Gastrocnemius medialis (tissue), 4 donors: ENCODE data around the gene ADGRL3. TPM values are rescaled to one million over a fixed set of nuclear protein-coding genes. Genes with fewer than 3 reads are reported as not detected.

Source experiments
- ATAC-seq, 2 donors: fragments of 150-250 bp; one replicate each; pipeline ENCODE4 v1.9.1; 2016
- DNase-seq, 2 donors: peaks; one replicate each; pipeline ENCODE4 v3.0.0-alpha.2; 2019
- H3K27ac ChIP-seq, 4 donors: fragments of 200-600 bp; sonication (generic); 1 replicate in 1 of 4; 2 replicates in 3 of 4; pipeline ENCODE4 v1.5.1; 2016 to 2018; ENCODE audit warnings: mild to moderate bottlenecking in 2 of 4, moderate library complexity in 1 of 4
- H3K27me3 ChIP-seq, 3 donors: fragments of 200-600 bp; sonication (generic) in 2 of 3; 1 replicate in 1 of 3; 2 replicates in 2 of 3; pipeline versions ENCODE4 v1.5.1 to v1.6.0; 2016 to 2019; ENCODE audit warnings: mild to moderate bottlenecking in 1 of 3, moderate library complexity in 1 of 3
- H3K36me3 ChIP-seq, 2 donors: fragments of 200-600 bp; sonication (generic) in 1 of 2; one replicate each; pipeline ENCODE4 v1.5.1; 2017 to 2018
- H3K4me1 ChIP-seq, 2 donors: fragments of 200-600 bp; sonication (generic) in 1 of 2; one replicate each; pipeline ENCODE4 v1.5.1; 2016 to 2017; ENCODE audit warnings: mild to moderate bottlenecking in 2 of 2
- H3K4me3 ChIP-seq, 4 donors: fragments of 200-600 bp; sonication (generic) in 3 of 4; 1 replicate in 1 of 4; 2 replicates in 3 of 4; pipeline ENCODE4 v1.5.1; 2016 to 2019; ENCODE audit warnings: mild to moderate bottlenecking in 2 of 4
- H3K9me3 ChIP-seq, 3 donors: fragments of 200-600 bp; sonication (generic) in 2 of 3; 1 replicate in 1 of 3; 2 replicates in 2 of 3; pipeline ENCODE4 v1.5.1; 2016 to 2019
- POLR2A ChIP-seq, 2 donors: fragments of 450-650 bp; IDR thresholded peaks; one replicate each; pipeline ENCODE4 v1.6.1; 2017; ENCODE audit warnings: antibody characterized with exemption in 2 of 2, mild to moderate bottlenecking in 2 of 2, moderate library complexity in 2 of 2
- in situ Hi-C, 4 donors: fragments of 200-750 bp; cut with MboI; loops; one replicate each; pipeline versions ENCODE4 v1.15.0 to v1.8.0; 2017; ENCODE audit warnings: low sequenced_read_pairs in 4 of 4
- intact Hi-C: fragments of 100-400 bp; cut with DNase I; formaldehyde crosslinking; loops from one replicate; pipeline ENCODE4 v1.15.1; 2023; ENCODE audit warnings: low total_unique reads
- total RNA-seq, 4 donors: library from RNA; depleted of rRNA; stranded (reverse); fragments of >200 nt; gene quantifications; one replicate each; pipeline versions ENCODE4 v1.1.0 to v1.2.3, GENCODE V29; 2016
- TF ChIP-seq, protein P1 (sequence below), 5 experiments: fragments of 450-650 bp in 3 of 5; fragments of 200-600 bp in 2 of 5; sonication (generic) in 2 of 5; IDR thresholded peaks in 4 of 5; conservative IDR thresholded peaks in 1 of 5; 1 replicate in 4 of 5; 2 replicates in 1 of 5; pipeline ENCODE4 v1.5.1; 2016 to 2019; ENCODE audit warnings: antibody characterized with exemption in 5 of 5, mild to moderate bottlenecking in 3 of 5, moderate library complexity in 3 of 5

Gene ADGRL3
- total RNA-seq, 4 donors from 2014 or later, result 0.69 to 2.2 (median 1.1) TPM

DNA sequence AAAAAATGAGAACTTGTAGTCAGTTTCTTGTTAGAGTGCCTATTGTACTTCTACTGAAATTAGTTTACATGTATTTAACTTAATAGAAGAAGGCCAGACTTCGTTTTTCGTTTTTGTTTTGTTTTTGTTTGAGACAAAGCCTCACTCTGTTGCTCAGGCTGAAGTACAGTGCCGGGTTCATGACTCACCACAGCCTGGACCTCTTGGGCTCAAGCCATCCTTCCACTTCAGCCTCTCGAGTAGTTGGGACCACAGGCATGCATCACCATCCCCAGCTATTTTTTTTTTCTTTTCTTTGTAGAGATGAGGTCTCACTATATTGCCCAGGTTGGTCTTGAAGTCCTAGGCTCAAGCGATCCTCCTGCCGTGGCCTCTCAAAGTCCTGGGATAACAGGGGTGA, 793.9 kb downstream of the ADGRL3 start:
- Histone ChIP-seq H3K4me3 (no peak overlapping the region), H3K27ac (no peak overlapping the region), H3K27me3 (no peaks in the 10 kb centered on the region), H3K4me1 (no peaks in the 10 kb centered on the region), H3K9me3 (no peaks in the 10 kb centered on the region), H3K36me3 (no peaks in the 10 kb centered on the region)
- DNase-seq (no peak), ATAC-seq (no peak)
- TF ChIP-seq, protein P1, sequence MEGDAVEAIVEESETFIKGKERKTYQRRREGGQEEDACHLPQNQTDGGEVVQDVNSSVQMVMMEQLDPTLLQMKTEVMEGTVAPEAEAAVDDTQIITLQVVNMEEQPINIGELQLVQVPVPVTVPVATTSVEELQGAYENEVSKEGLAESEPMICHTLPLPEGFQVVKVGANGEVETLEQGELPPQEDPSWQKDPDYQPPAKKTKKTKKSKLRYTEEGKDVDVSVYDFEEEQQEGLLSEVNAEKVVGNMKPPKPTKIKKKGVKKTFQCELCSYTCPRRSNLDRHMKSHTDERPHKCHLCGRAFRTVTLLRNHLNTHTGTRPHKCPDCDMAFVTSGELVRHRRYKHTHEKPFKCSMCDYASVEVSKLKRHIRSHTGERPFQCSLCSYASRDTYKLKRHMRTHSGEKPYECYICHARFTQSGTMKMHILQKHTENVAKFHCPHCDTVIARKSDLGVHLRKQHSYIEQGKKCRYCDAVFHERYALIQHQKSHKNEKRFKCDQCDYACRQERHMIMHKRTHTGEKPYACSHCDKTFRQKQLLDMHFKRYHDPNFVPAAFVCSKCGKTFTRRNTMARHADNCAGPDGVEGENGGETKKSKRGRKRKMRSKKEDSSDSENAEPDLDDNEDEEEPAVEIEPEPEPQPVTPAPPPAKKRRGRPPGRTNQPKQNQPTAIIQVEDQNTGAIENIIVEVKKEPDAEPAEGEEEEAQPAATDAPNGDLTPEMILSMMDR (IDR thresholded peaks at IDR 0.05 in 4 of 5, conservative IDR thresholded peaks at IDR 0.05 in 1 of 5), result no peak
- no peak for TF ChIP-seq POLR2A (IDR thresholded peaks at IDR 0.05)
- in situ Hi-C loops (no loop called here), intact Hi-C loops (no loop called here)

- in situ Hi-C loops, result no loop called here
- Histone ChIP-seq H3K4me3 (no peak overlapping the region), H3K4me1 (no peaks in the 10 kb centered on the region), H3K36me3 (no peaks in the 10 kb centered on the region), H3K27me3 (no peaks in the 10 kb centered on the region), H3K27ac (no peak overlapping the region), H3K9me3 (no peaks in the 10 kb centered on the region)
- intact Hi-C loops, result no loop called here
- TF ChIP-seq, protein P1 (IDR thresholded peaks at IDR 0.05 in 4 of 5, conservative IDR thresholded peaks at IDR 0.05 in 1 of 5), result no peak
- no peak for TF ChIP-seq POLR2A (IDR thresholded peaks at IDR 0.05)
- ATAC-seq (no peak), DNase-seq (no peak)
Observed at GRCh38 chr4:61995717-61996340, 795.7 kb downstream of the ADGRL3 start.

DNA sequence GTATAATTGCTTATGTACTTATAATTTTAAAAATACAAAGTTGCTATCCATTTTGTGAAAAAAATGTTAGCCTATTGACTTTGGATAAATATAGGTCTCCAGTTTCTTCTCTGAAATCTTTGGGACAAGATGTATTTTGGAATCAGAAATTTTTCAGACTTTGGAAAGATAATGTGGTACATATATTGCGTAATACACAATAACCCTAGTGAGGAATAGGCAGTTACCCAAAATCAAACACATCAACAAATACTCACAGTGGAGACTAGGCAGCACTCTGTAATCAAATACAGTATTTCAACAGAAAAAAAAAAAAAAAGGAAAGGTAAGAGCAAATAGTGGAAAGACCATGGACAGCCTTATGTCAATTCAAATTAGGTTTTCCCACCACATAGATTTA, 796.8 kb downstream of the ADGRL3 start:
- Histone ChIP-seq H3K27ac (no peak overlapping the region), H3K4me3 (no peak overlapping the region), H3K36me3 (no peaks in the 10 kb centered on the region), H3K27me3 (no peaks in the 10 kb centered on the region), H3K4me1 (no peaks in the 10 kb centered on the region), H3K9me3 (no peaks in the 10 kb centered on the region)
- TF ChIP-seq, protein P1 (IDR thresholded peaks at IDR 0.05 in 4 of 5, conservative IDR thresholded peaks at IDR 0.05 in 1 of 5), result no peak
- no peak for TF ChIP-seq POLR2A (IDR thresholded peaks at IDR 0.05)
- in situ Hi-C loops, result no loop called here
- intact Hi-C loops, result no loop called here
- DNase-seq, result no peak
- no peak for ATAC-seq

GRCh38 chr4:61997831-61998230, 797.7 kb downstream of the ADGRL3 start:
- Histone ChIP-seq H3K27ac (no peak overlapping the region), H3K27me3 (no peaks in the 10 kb centered on the region), H3K4me3 (no peak overlapping the region), H3K4me1 (no peaks in the 10 kb centered on the region), H3K36me3 (no peaks in the 10 kb centered on the region), H3K9me3 (no peaks in the 10 kb centered on the region)
- in situ Hi-C loops (no loop called here), intact Hi-C loops (no loop called here)
- no peak for TF ChIP-seq POLR2A (IDR thresholded peaks at IDR 0.05)
- TF ChIP-seq, protein P1 (IDR thresholded peaks at IDR 0.05 in 4 of 5, conservative IDR thresholded peaks at IDR 0.05 in 1 of 5), result no peak
- ATAC-seq (no peak), DNase-seq (no peak)

GRCh38 chr4:62003695-62004094, 803.6 kb downstream of the ADGRL3 start:
- ATAC-seq, result no peak
- DNase-seq, result no peak

More at GRCh38 chr4:62003695-62004094, 803.6 kb downstream of the ADGRL3 start:
- H3K9me3 ChIP-seq, result no peaks in the 10 kb centered on the region
- intact Hi-C loops (no loop called here), in situ Hi-C loops (no loop called here)
- H3K36me3 ChIP-seq, result no peaks in the 10 kb centered on the region
- TF ChIP-seq, protein P1 (IDR thresholded peaks at IDR 0.05 in 4 of 5, conservative IDR thresholded peaks at IDR 0.05 in 1 of 5), result no peak
- TF ChIP-seq POLR2A (IDR thresholded peaks at IDR 0.05), result no peak
- H3K27me3 ChIP-seq, result no peaks in the 10 kb centered on the region
- H3K4me1 ChIP-seq, result no peaks in the 10 kb centered on the region
- H3K27ac ChIP-seq, result no peak overlapping the region
- H3K4me3 ChIP-seq, result no peak overlapping the region
